Stimulated activated CD4-positive, alpha-beta T cell treated with anti-CD3 and anti-CD28 coated beads, Interleukin-4, amount 100 ng/mL, for 1 hour (primary cell): ENCODE data around the gene ORM1.
"Not testable (repeated sequence)": the region's sequence is repeated elsewhere in the genome, so short reads cannot be mapped to it uniquely, and the experiment has no call there.

Experiments
- DNase-seq: peaks from one replicate; pipeline ENCODE4 v3.0.0-alpha.2; 2020

ORM1 gene

GRCh38 chr9:114308361-114308950 is 14.4 kb upstream of the ORM1 start:
- no peak for DNase-seq

DNA sequence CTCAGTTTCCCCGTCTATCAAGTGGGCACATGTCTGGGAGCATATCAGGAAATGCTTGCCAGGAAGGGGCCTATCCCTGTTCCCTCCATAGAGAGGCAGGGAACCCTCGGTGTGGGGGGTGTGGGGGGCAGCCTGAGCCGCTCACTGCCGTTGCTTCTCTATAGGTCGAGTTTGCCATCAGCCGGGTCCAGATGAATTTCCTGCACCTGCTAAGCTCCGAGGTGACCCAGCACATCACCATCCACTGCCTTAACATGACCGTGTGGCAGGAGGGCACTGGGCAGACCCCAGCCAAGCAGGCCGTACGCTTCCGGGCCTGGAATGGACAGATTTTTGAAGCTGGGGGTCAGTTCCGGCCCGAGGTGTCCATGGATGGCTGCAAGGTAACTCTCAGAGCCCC is 13.8 kb upstream of the ORM1 start:
- no peak for DNase-seq

- no peak for DNase-seq
Measured at GRCh38 chr9:114310471-114311450, 12.1 kb upstream of the ORM1 start.

DNA sequence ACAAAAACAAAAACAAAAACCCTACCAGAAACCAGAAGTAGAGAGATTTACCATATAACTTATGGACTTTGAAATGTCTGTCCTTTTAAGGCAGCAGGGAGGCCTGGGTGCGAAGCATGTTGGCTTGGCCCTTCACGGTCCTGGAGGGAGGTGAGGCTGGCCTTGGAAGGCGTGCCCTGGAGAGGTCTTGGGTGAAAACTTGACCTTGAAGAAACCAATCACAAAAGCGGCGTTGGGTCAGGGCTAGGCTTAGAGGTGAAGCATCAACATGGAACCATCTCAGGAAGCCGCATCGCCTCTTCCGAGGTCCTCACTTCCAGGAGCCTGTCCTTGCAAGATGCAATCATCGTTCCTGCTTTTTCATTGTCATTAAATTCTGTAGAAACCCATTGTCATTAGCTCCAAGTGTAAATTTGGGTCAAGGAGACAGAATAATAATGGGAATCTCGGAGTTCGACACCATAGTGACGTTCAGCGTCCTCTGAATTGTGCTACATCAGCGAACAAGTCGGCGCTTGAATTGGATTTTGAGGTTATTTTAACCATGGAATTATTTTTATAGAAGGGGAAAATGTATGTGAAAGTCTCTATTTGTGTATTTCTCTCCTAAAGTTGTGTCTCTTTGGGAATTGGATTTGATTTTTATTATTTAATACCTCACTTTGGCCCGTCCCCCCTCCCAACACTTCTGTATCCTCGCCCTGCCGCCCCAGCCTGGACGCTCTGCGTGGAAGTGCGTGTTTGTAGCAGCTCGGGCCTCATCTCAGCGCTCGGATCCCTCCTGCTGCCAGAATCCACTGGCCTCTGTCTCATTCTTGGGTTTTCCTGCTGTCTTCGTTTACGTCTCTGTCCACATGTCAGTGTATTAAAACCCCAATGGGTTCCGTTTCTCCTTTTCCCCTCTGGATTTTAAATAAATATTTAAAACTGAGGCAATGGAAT is 11.1 kb upstream of the ORM1 start:
- DNase-seq, result no peak

DNA sequence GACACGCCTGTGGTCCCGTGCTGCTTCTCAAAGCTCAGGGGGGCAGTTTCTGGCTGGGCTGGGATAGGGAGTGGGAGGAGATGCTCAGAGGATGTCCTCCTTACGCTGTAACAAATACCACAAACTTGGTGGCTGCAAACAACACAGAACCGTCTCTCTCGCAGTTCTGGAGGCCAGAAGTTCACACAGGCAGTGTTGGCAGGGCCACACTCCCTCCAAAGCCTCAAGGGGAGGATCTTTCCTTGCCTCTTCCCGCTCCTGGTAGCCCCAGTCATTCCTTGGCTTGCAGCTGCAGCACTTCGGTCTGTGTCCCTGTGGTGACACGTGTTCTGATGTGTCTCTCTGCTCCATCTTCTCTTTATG is 10.4 kb upstream of the ORM1 start:
- DNase-seq, result no peak

DNA sequence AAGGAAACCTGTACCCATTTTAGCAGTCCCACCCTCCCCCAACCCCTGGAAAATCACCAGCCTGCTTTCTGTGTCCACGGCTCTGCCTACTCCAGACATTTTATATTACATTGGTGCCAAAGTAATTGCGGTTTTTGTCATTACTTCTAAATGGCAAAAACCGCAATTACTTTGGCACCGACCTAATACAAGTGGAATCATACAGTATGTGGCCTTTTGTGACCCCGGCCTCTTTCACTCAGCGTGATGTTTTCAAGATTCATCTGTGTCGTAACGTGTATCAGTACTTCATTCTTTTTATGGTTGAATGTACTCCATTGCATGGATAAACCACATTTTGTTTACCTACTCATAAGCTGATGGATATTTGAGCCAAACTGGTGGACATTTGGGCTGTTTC is 9.7 kb upstream of the ORM1 start:
- no peak for DNase-seq

DNA sequence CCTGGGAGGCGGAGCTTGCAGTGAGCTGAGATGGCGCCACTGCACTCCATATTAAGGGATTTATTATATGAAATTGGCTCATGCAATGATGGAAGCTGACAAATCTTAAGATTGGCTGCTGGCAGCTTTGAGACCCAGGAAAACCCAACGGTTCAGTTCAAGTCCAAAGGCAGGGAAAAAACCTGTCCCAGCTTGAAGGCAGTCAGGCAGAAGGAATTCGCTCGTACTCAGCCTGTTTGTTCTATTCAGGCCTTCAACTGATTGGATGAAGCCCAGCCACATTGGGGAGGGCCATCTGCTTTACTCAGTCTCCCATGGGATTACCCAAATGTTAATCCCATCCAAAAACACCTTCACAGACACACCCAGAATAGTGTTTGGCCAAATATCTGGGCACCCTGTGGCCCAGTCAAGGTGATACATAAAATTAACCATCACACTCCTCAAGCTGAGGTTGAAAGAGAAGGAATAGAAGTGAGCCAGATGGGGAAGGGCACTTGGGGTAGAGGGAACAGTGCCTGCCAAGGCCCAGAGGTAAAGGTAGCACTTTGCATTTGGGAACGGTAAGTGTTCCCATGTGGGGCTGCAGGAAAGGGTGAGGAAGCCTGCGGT is 8.5 kb upstream of the ORM1 start:
- DNase-seq, result no peak

GRCh38 chr9:114314881-114315722 is 7.8 kb upstream of the ORM1 start:
- DNase-seq, result no peak

DNA sequence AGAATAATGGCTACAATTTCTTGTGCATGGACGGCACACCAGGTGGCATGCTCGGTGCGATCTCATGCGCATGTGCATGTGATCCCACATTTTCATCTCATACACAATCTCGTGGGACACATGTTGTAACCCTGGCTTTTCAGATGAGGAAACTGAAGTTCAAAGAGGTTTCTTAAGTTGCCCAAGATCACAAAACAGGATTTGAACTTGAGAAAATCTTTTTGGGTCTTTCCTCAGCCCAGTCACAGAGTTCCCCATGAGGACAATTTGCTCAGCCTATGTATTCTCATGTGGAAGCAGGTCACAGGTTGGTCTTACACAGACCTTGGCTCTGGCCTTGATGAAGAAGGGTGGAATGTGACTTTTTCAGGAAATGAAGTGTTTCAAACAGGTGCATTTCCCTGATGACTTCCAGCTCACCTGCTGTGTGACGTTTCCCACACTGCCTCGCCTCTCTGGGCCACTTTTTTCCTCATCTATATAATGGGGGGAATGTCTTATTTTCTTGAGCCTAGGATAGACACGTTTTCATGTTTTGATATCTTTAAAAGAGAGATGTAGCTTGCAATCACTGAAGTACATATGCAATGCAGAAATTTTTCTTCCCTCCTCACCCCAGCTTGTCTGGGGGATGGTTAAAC is 7.1 kb upstream of the ORM1 start:
- DNase-seq, result no peak

GRCh38 chr9:114316605-114317230 is 6.2 kb upstream of the ORM1 start:
- DNase-seq, result no peak

DNA sequence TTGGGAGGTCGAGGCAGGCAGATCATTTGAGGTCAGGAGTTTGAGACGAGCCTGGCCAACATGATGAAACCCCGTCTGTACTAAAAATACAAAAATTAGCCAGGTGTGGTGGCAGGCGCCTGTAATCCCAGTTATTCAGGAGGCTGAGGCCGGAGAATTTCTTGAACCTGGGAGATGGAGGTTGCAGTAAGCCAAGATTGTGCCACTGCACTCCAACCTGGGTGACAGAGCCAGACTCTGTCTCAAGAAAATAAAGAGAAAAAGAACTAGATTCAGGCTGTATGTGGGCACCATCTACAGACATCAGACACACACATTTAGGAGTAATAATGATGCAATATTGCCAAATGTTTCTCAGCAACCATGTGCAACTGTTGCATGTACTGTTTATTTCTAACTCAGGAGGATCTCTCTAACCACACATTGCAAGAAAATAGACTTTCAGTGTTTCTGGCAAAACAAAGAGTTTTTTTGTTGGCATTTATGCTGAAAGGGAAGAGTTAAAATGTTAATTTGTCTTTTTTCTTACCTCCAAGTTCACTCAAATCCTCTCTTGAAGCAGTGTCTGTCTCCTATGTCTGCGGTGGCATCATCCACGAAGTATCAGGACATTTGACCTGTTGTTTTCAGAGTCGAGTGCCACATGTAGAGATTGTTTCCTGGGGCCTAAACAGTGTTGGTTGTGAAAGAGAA is 5.1 kb upstream of the ORM1 start:
- no peak for DNase-seq

GRCh38 chr9:114318416-114318815 is 4.5 kb upstream of the ORM1 start:
- no peak for DNase-seq

DNA sequence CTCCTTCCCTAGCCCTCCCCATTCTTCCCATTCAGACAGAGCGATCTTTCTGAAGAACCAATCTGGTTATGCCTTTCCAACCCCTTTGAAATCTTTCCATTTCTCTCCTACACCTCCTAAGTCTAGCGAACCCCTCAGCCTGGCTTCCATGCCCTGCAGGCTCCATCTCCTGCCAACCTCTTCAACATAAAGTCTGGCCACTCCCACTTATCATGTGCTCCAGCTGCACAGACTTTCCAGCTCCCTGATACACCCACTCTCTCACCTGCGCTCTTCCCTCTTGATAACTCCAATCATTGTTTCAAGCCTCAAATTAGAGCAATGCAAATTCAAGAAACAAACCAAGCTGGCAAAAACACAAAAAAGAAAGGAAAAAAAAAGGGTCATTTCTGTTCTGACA is 3.8 kb upstream of the ORM1 start:
- DNase-seq, result no peak

DNA sequence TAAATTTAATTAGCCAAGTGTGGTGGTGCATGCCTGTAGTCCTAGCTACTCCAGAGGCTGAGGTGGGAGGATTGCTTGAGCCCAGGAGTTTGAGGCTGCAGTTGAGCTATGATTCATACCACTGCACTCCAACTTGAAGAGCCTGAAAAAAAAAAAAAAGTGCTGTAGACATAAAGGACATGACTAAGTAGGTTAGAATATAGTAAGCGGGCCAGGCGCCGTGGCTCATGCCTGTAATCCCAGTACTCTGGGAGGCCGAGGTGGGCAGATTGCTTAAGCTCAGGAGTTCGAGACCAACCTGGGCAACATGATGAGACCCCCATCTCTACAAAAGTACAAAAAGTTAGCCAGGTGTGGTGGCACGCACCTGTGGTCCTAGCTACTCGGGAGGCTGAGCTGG is 2.2 kb upstream of the ORM1 start:
- not testable (repeated sequence) for DNase-seq

- no peak for DNase-seq
Measured at GRCh38 chr9:114321759-114322158, 1.1 kb upstream of the ORM1 start.

GRCh38 chr9:114322160-114322818 is 609 bp upstream of the ORM1 start:
- not testable (repeated sequence) for DNase-seq

GRCh38 chr9:114323849-114324248 is 951 bp downstream of the ORM1 start:
- DNase-seq, result not testable (repeated sequence)

DNA sequence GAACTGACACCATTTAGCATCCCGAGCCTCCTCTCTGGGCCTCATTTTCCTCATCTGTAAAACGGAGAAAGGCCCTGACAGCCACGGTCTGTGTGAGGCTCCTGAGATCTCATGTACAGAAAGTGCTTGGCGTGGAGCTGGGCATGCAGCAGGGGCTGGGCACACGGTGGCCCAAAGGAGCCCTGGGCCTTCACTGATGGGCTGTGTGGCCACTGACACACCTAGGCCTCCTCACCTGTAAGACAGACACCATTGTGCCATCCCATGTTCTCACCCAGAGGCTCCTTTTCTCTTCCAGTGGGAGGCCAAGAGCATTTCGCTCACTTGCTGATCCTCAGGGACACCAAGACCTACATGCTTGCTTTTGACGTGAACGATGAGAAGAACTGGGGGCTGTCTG is 1.6 kb downstream of the ORM1 start:
- DNase-seq, result no peak

GRCh38 chr9:114324965-114325364 is 2.1 kb downstream of the ORM1 start:
- DNase-seq, result not testable (repeated sequence)
